GM12892 (cell line): Measurements from ENCODE around the gene CENPT.

Experiments used
- POLR2A ChIP-seq: IDR thresholded peaks from 2 replicates; pipeline ENCODE4 v1.6.1; 2011; ENCODE audit warnings: low read depth, low read length, control low read depth
- POLR2AphosphoS5 ChIP-seq: IDR thresholded peaks from 2 replicates; pipeline ENCODE4 v1.6.1; 2011; ENCODE audit warnings: low read depth, low read length, control low read depth
- TAF1 ChIP-seq: IDR thresholded peaks from 2 replicates; pipeline ENCODE4 v1.6.1; 2011; ENCODE audit warnings: low read depth, mild to moderate bottlenecking, control low read depth, low read length, borderline replicate concordance

- TF ChIP-seq POLR2AphosphoS5 (no peak), POLR2A (no peak), TAF1 (no peak)
Observed at GRCh38 chr16:67860589-67861398, 13.3 kb upstream of the CENPT start.
